GM12892 (cell line): ENCODE data around the gene EFNB2.

Experiments used
- DNase-seq: peaks from one replicate; pipeline ENCODE4 v3.0.0; 2011; ENCODE audit not compliant: insufficient read length
- FAIRE-seq: peaks from 2 replicates; lab custom pipeline; 2011; peaks lifted over from hg19 to GRCh38; lab: Jason Lieb, UNC
- POLR2A ChIP-seq: IDR thresholded peaks from 2 replicates; pipeline ENCODE4 v1.6.1; 2011; ENCODE audit warnings: low read depth, low read length, control low read depth
- POLR2AphosphoS5 ChIP-seq: IDR thresholded peaks from 2 replicates; pipeline ENCODE4 v1.6.1; 2011; ENCODE audit warnings: low read depth, low read length, control low read depth
- TAF1 ChIP-seq: IDR thresholded peaks from 2 replicates; pipeline ENCODE4 v1.6.1; 2011; ENCODE audit warnings: low read depth, mild to moderate bottlenecking, control low read depth, low read length, borderline replicate concordance

The EFNB2 gene

DNA sequence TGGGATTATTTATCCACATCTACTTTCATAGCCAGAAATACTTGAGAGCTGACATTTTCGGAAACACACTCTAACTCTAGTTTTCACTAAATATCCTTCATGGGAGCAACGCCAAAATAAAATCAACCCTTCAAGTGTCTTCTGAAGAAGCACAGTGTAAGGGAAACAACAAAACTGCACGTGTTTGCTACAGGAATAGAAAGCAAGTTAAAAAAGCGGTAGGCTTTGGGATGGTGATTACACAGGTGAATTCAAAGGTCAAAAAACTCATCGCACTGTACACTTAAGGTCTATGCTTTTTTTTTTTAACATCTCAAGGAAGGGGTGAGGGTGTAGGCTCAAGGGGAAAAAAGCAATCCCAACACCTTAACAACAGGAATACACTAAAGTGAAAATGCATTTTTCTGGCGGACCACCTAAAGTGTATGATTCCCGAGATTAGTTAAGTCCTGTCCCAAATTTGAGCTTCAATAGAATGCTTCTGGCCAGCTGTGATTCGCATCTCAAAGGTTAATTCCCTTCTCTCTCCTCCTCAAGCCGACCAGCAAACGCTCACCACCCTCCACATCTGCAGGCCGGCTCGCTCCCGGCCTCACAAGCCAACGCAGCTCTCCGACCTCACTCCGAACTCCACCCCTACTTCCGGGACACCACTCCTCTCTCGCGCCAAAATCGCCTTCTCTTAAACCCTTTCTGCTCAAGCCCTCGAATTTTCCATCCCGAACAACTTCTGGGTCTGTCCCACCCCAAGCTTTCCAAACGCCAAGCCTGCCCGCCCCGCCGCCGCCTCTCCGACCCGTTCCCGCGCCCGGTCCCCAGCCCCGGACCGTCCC lies 31.4 kb upstream of the EFNB2 start:
- DNase-seq, result peak; percentile 47
- TF ChIP-seq POLR2AphosphoS5 (peak; percentile 11; the same call in 1 of the 2 replicates), TAF1 (0 out of 2 replicates have a peak, but pooled peaks have one; percentile 8), POLR2A (no peak)
- no peak for FAIRE-seq

- FAIRE-seq (no peak), DNase-seq (no peak)
- TF ChIP-seq TAF1 (no peak), POLR2A (no peak), POLR2AphosphoS5 (no peak)
Observed at GRCh38 chr13:106565127-106565775, 29.8 kb upstream of the EFNB2 start.

GRCh38 chr13:106562301-106562700 lies 26.8 kb upstream of the EFNB2 start:
- no peak for TF ChIP-seq POLR2A
- FAIRE-seq (no peak), DNase-seq (no peak)

DNA sequence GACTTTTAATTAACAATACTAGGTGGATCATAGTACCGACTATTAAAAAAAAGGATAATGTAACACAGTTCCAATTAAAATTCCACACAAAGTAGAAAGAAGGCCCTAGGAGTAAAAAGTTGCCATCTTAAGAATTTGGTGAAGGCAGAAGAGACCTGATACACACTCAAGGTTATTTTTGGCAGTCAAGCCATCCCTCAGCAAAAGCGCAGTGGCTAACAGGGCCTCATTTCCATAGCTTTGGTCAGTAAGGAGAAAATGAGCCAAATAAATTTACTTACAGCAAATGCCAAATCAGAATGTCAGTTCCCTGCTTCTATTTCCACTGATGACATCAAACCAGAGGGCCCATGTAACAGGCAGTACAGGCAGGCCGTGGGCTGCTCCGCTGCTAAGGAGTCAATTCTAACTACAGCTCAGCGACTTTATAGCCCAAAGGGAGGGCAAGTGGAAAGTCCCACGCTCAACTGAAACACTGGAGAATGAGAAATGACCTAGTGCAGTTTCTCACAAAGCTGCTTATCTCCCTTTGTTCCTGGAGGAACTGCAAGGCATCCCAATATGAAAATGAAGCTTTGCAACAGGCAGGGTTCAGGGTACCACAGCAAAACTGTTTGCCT lies 26.2 kb upstream of the EFNB2 start:
- peak; percentile 16 for DNase-seq
- TF ChIP-seq POLR2AphosphoS5 (0 out of 2 replicates have a peak, but pooled peaks have one; percentile 34), TAF1 (no peak), POLR2A (peak; percentile 53; the same call in 1 of the 2 replicates)
- peak; percentile 80 for FAIRE-seq

- no peak for TF ChIP-seq TAF1
- TF ChIP-seq POLR2AphosphoS5, result no peak
- TF ChIP-seq POLR2A, result no peak
- no peak for DNase-seq
- no peak for FAIRE-seq
Observed at GRCh38 chr13:106560821-106561220, 25.4 kb upstream of the EFNB2 start.

DNA sequence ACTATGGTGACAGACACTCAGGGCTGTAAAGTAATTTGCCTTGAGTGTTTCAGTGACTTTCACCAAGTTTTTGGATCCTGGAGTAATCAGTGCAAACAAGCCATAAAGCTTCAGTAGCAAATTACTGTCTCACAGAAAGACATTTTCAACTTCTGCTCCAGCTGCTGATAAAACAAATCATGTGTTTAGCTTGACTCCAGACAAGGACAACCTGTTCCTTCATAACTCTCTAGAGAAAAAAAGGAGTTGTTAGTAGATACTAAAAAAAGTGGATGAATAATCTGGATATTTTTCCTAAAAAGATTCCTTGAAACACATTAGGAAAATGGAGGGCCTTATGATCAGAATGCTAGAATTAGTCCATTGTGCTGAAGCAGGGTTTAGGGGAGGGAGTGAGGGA lies 23.1 kb upstream of the EFNB2 start:
- peak; percentile 68 for FAIRE-seq
- DNase-seq, result no peak
- TF ChIP-seq TAF1, result no peak
- TF ChIP-seq POLR2A, result no peak
- no peak for TF ChIP-seq POLR2AphosphoS5

DNA sequence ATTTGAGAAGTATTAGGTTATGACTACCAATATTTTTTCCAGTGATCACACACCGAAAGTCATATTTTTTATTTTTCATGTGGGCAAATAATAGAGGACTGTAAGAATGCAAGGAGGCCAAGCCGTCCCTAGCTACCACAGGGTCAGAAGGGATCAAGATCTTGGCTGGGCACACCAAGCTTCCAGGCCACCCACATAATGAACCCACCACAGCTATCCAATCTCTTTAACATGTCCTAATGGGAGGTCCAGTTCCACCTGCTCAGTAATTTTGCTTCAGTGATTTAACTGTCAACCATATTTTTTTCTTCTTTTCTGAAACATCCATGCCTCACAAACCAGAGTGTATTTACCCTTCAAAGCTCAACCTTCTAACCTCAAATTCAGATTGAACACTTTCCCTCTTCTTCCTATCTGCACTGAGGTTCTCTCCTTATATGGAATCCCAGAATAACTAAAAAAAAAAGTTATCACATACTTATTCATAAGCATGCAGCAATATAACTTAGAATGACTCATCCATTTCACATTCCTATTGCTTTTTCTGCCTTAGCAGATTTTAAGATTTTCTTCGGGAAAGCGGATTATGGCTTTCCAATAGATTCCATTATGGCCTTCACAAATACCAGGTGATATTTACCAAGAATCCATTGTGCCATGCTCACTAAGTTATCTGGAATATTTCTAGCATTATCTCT lies 20.3 kb upstream of the EFNB2 start:
- FAIRE-seq, result no peak
- DNase-seq, result no peak
- TF ChIP-seq POLR2AphosphoS5 (no peak), TAF1 (no peak), POLR2A (no peak)

DNA sequence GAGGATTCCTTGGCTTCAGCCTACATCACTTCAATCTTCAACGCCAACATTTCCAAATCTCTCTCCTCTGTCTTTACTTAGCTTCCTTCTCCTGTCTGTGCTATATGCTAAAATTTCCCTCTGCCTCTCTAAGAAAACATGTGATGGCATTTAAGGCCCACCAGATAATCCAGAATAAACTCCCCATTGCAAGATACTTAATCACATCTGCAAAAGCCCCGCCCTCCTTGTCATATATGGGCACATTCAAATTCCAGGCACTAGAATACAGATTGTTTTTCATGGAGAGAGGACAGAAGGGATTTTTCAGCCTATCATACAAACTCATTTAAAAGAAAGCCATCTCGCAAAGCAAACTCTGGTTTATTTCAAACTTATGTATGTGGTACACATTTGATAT lies 16.3 kb upstream of the EFNB2 start:
- TF ChIP-seq POLR2A, result no peak
- no peak for TF ChIP-seq TAF1
- no peak for TF ChIP-seq POLR2AphosphoS5
- no peak for FAIRE-seq
- no peak for DNase-seq

DNA sequence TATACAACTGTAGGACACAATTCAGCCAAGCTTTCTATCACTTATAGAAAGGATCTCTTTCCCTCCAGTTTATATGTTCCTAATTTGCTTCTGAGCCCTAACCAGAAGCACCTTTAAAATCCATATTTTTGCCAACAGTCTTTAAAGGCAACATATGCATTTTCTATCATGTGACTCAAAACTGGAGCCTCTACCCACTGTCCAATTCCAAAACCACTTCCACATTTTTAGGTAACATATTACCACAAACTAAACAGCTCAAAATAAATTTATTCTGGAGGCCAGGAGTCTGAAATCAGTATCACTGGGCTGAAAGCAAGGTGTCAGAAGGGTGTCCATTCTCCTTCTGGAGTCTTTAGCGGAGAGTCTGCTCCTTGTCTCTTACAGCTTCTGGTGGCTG lies 15.9 kb upstream of the EFNB2 start:
- FAIRE-seq (no peak), DNase-seq (no peak)
- TF ChIP-seq POLR2AphosphoS5, result no peak

DNA sequence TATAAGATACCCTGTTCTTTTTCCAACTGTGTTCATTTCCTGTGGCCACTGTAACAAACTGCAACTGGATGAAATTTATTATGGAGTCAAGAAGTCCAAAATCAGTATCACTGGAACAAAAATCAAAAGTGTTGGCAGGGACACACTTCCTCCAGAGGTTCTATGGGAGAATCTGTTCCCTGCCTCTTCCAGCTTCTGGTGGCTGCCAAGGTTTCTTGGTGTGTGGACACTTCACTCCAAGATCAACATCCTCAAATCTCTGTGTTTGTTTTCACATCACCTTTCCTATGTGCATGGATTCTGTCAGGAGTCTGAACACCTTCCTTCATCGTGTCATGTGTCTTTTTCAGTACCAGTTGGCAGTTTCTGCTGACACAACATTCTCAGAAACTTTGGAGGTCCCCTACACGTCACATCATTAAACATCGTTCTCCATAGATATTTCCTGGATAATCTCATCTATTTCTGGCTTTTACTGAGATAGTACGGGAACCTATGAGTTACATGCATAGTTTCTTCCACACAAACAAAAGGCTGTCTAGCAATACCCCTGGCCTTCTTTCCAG lies 15.2 kb upstream of the EFNB2 start:
- no peak for FAIRE-seq

GRCh38 chr13:106548064-106548696 lies 12.7 kb upstream of the EFNB2 start:
- TF ChIP-seq POLR2A (0 out of 2 replicates have a peak, but pooled peaks have one; percentile 31), POLR2AphosphoS5 (no peak)
- DNase-seq (no peak), FAIRE-seq (no peak)

More for the DNA sequence above, 15.2 kb upstream of the EFNB2 start:
- TF ChIP-seq POLR2A, result no peak
- no peak for DNase-seq

GRCh38 chr13:106541826-106542225 lies 6.4 kb upstream of the EFNB2 start:
- no peak for DNase-seq
- no peak for FAIRE-seq
- TF ChIP-seq POLR2A (no peak), POLR2AphosphoS5 (no peak), TAF1 (no peak)
